Spleen (tissue), 11 donors: Measurements from ENCODE around the gene GOPC. TPM values are rescaled to one million over a fixed set of nuclear protein-coding genes. Genes with fewer than 3 reads are reported as not detected.

ENCODE experiments used
- DNase-seq: peaks from one replicate; pipeline ENCODE4 v3.0.0-alpha.2; 2020
- H3K27ac ChIP-seq, 8 donors: fragments of 200-600 bp; sonication (generic) in 7 of 8; 1 replicate in 4 of 8; 2 replicates in 4 of 8; pipeline versions ENCODE4 v1.5.0 to v1.8.0; 2016 to 2021; ENCODE audit warnings: inconsistent platforms in 4 of 8, mild to moderate bottlenecking in 4 of 8, moderate library complexity in 1 of 8
- H3K27me3 ChIP-seq, 7 donors: fragments of 200-600 bp; sonication (generic) in 6 of 7; replicated peaks in 1 of 7; 1 replicate in 4 of 7; 2 replicates in 3 of 7; pipeline versions ENCODE4 v1.5.0 to v1.8.0; 2016 to 2021; ENCODE audit warnings: inconsistent platforms in 3 of 7, mild to moderate bottlenecking in 1 of 7
- H3K36me3 ChIP-seq, 6 donors: fragments of 200-600 bp; sonication (generic) in 5 of 6; 1 replicate in 4 of 6; 2 replicates in 2 of 6; pipeline versions ENCODE4 v1.5.0 to v1.8.0; 2016 to 2021; ENCODE audit warnings: inconsistent platforms in 2 of 6
- H3K4me1 ChIP-seq, 6 donors: fragments of 200-600 bp; sonication (generic) in 5 of 6; 1 replicate in 3 of 6; 2 replicates in 3 of 6; pipeline versions ENCODE4 v1.5.0 to v1.8.0; 2016 to 2021; ENCODE audit warnings: inconsistent platforms in 3 of 6
- H3K4me3 ChIP-seq, 8 donors: fragments of 200-600 bp; sonication (generic) in 7 of 8; 1 replicate in 4 of 8; 2 replicates in 4 of 8; pipeline versions ENCODE4 v1.5.0 to v1.8.0; 2016 to 2021; ENCODE audit warnings: inconsistent platforms in 4 of 8, mild to moderate bottlenecking in 4 of 8, moderate library complexity in 2 of 8
- H3K9me3 ChIP-seq, 8 donors: fragments of 200-600 bp; sonication (generic) in 7 of 8; 1 replicate in 4 of 8; 2 replicates in 4 of 8; pipeline versions ENCODE4 v1.5.0 to v1.8.0; 2016 to 2021; ENCODE audit warnings: inconsistent platforms in 4 of 8
- CTCF ChIP-seq, 11 experiments: fragments of 200-600 bp in 7 of 11; fragments of 450-650 bp in 4 of 11; sonication (generic) in 4 of 11; IDR thresholded peaks in 8 of 11; conservative IDR thresholded peaks in 3 of 11; 1 replicate in 7 of 11; 2 replicates in 4 of 11; pipeline versions ENCODE4 v1.4.0 to v1.8.0; 2016 to 2021; ENCODE audit warnings: antibody characterized with exemption in 11 of 11, inconsistent platforms in 4 of 11, mild to moderate bottlenecking in 1 of 11
- POLR2A ChIP-seq, 3 donors: fragments of 450-650 bp; IDR thresholded peaks; one replicate each; pipeline ENCODE4 v1.5.1; 2017; ENCODE audit warnings: antibody characterized with exemption in 3 of 3, mild to moderate bottlenecking in 1 of 3
- POLR2AphosphoS5 ChIP-seq, 3 donors: sonication (generic); formaldehyde crosslinking; IDR thresholded peaks; one replicate each; pipeline ENCODE4 v1.5.1; 2017; ENCODE audit warnings: antibody characterized with exemption in 3 of 3
- WGBS, 5 donors: extraction: QIAGEN DNeasy Blood & Tissue Kit in 3 of 5; methylation state at CpG; one replicate each; pipeline versions ENCODE4 v1.1.5 to v1.1.7; 2013 to 2018; 5-methylcytosine and 5-hydroxymethylcytosine counted together
- intact Hi-C: fragments of 100-400 bp; cut with DNase I; formaldehyde crosslinking; loops from one replicate; pipeline ENCODE4 v1.15.0; 2023; ENCODE audit warnings: low total_unique reads
- polyA plus RNA-seq, 3 donors: library from polyadenylated mRNA; stranded (reverse); fragments of 200-250 nt; gene quantifications; one replicate each; pipeline ENCODE4 v1.2.1, GENCODE V29; 2013
- total RNA-seq, 7 donors: library from RNA; depleted of rRNA in 3 of 7; stranded (reverse); fragments of >200 nt in 3 of 7; fragmentation: NEBNext Ultra II Directional in 4 of 7; extraction: Animal tissue kit (Norgen Biotek cat#: 25700) in 4 of 7; gene quantifications; one replicate each; pipeline versions ENCODE4 v1.1.0 to v1.2.1, GENCODE V29; 2016 to 2021
- donor health status: healthy with polysubstance abuse.
- donor health status: DM: no; HTN: no; CAD: no; lungs with moderate emphysema.
- donor health status: DM: no; HTN: no; CAD: no.
- donor health status: Bipolar disorder and iron deficiency.
- donor health status: healthy.
- donor health status: DM: no; HTN: no; CAD: no.
- donor health status: DM: yes; HTN: yes; CAD: no.

The GOPC gene
- total and polyA plus RNA-seq, 10 donors = 13.5 to 26.7 (median 21.8) TPM

GRCh38 chr6:117629119-117629660 is 26.9 kb upstream of the GOPC start:
- Histone ChIP-seq H3K9me3 (peaks cover 0 to 43% (median 38%) of the 10 kb centered on the region in 8 donors), H3K27me3 (no peaks in the 10 kb centered on the region), H3K27ac (no peak overlapping the region), H3K4me3 (no peak overlapping the region), H3K4me1 (no peaks in the 10 kb centered on the region), H3K36me3 (no peaks in the 10 kb centered on the region)
- intact Hi-C loops = no loop called here
- no peak for DNase-seq
- WGBS, 5 donors = 63 to 87% (median 75%) methylated on average over 1 of the region's 1 CpG
- TF ChIP-seq CTCF (IDR thresholded peaks at IDR 0.05 in 8 of 11, conservative IDR thresholded peaks at IDR 0.05 in 3 of 11) = no peak
- TF ChIP-seq POLR2A (IDR thresholded peaks at IDR 0.05) = no peak
- TF ChIP-seq POLR2AphosphoS5 (IDR thresholded peaks at IDR 0.05) = no peak

- no peaks in the 10 kb centered on the region for H3K4me1 ChIP-seq
- no peak for DNase-seq
- intact Hi-C loops = no loop called here
- H3K9me3 ChIP-seq = peaks cover 0 to 56% (median 45%) of the 10 kb centered on the region in 8 donors
- no peaks in the 10 kb centered on the region for H3K27me3 ChIP-seq
- no peaks in the 10 kb centered on the region for H3K36me3 ChIP-seq
- H3K4me3 ChIP-seq = no peak overlapping the region
- TF ChIP-seq CTCF (IDR thresholded peaks at IDR 0.05 in 8 of 11, conservative IDR thresholded peaks at IDR 0.05 in 3 of 11) (no peak), POLR2A (IDR thresholded peaks at IDR 0.05) (no peak), POLR2AphosphoS5 (IDR thresholded peaks at IDR 0.05) (no peak)
- no peak overlapping the region for H3K27ac ChIP-seq
Measured at GRCh38 chr6:117627533-117627932, 25.2 kb upstream of the GOPC start.

- Histone ChIP-seq H3K9me3 (peaks cover 0 to 56% (median 45%) of the 10 kb centered on the region in 8 donors), H3K27me3 (no peaks in the 10 kb centered on the region), H3K4me3 (no peak overlapping the region), H3K27ac (no peak overlapping the region), H3K36me3 (no peaks in the 10 kb centered on the region), H3K4me1 (no peaks in the 10 kb centered on the region)
- WGBS, 5 donors = 86 to 93% (median 87%) methylated on average over 1 of the region's 1 CpG
- DNase-seq = no peak
- intact Hi-C loops = no loop called here
- TF ChIP-seq CTCF (IDR thresholded peaks at IDR 0.05 in 8 of 11, conservative IDR thresholded peaks at IDR 0.05 in 3 of 11) (no peak), POLR2A (IDR thresholded peaks at IDR 0.05) (no peak), POLR2AphosphoS5 (IDR thresholded peaks at IDR 0.05) (no peak)
Measured at GRCh38 chr6:117624869-117625481, 22.7 kb upstream of the GOPC start.

- Histone ChIP-seq H3K9me3 (peaks cover 0 to 13% (median 6%) of the 10 kb centered on the region in 8 donors), H3K27ac (no peak overlapping the region), H3K4me3 (no peak overlapping the region), H3K4me1 (peaks cover 0 to 4% (median 0%) of the 10 kb centered on the region in 6 donors), H3K36me3 (no peaks in the 10 kb centered on the region), H3K27me3 (no peaks in the 10 kb centered on the region)
- WGBS, 5 donors = 69 to 93% (median 80%) methylated on average over 1 of the region's 1 CpG
- TF ChIP-seq CTCF (IDR thresholded peaks at IDR 0.05 in 8 of 11, conservative IDR thresholded peaks at IDR 0.05 in 3 of 11) = no peak
- TF ChIP-seq POLR2AphosphoS5 (IDR thresholded peaks at IDR 0.05) = no peak
- TF ChIP-seq POLR2A (IDR thresholded peaks at IDR 0.05) = no peak
- DNase-seq = no peak
- intact Hi-C loops = no loop called here
Measured at GRCh38 chr6:117619178-117619577, 16.9 kb upstream of the GOPC start.
